Measurements from ENCODE around the gene DENND6B.
"Not testable (repeated sequence)": the region's sequence is repeated elsewhere in the genome, so short reads cannot be mapped to it uniquely, and the experiment has no call there.

The DENND6B gene

GRCh38 chr22:50325444-50326224, 1.2 kb downstream of the DENND6B start:
- no peak for DNase-seq (ENCODE audit: extremely low read depth, low read depth)
- no peak for TF ChIP-seq CTCF (IDR thresholded peaks at IDR 0.05; ENCODE audit: low read depth, low read length, missing control alignments)
- peak overlapping the region; percentile 61 for H3K4me3 ChIP-seq (replicated peaks; ENCODE audit: low read depth, low read length)

- no peak for DNase-seq (ENCODE audit: extremely low read depth, low read depth)
- H3K4me3 ChIP-seq (replicated peaks; ENCODE audit: low read depth, low read length), result no peak overlapping the region
- TF ChIP-seq CTCF (IDR thresholded peaks at IDR 0.05; ENCODE audit: low read depth, low read length, missing control alignments), result no peak
Measured at GRCh38 chr22:50323900-50324299, 2.9 kb downstream of the DENND6B start.

GRCh38 chr22:50322382-50323104, 4.3 kb downstream of the DENND6B start:
- not testable (repeated sequence) for DNase-seq (ENCODE audit: extremely low read depth, low read depth); H3K4me3 ChIP-seq (replicated peaks; ENCODE audit: low read depth, low read length)

GRCh38 chr22:50320671-50321325, 6.0 kb downstream of the DENND6B start:
- no peak overlapping the region for H3K4me3 ChIP-seq (replicated peaks; ENCODE audit: low read depth, low read length)
- no peak for TF ChIP-seq CTCF (IDR thresholded peaks at IDR 0.05; ENCODE audit: low read depth, low read length, missing control alignments)

GRCh38 chr22:50320116-50320515, 6.7 kb downstream of the DENND6B start:
- DNase-seq (ENCODE audit: extremely low read depth, low read depth), result no peak
- no peak overlapping the region for H3K4me3 ChIP-seq (replicated peaks; ENCODE audit: low read depth, low read length)
- TF ChIP-seq CTCF (IDR thresholded peaks at IDR 0.05; ENCODE audit: low read depth, low read length, missing control alignments), result no peak

More at GRCh38 chr22:50320671-50321325, 6.0 kb downstream of the DENND6B start:
- DNase-seq (ENCODE audit: extremely low read depth, low read depth), result no peak

GRCh38 chr22:50319503-50319951, 7.3 kb downstream of the DENND6B start:
- no peak for DNase-seq (ENCODE audit: extremely low read depth, low read depth)
- no peak overlapping the region for H3K4me3 ChIP-seq (replicated peaks; ENCODE audit: low read depth, low read length)
- TF ChIP-seq CTCF (IDR thresholded peaks at IDR 0.05; ENCODE audit: low read depth, low read length, missing control alignments), result no peak

Data from HFF-Myc (cell line).